SK-N-SH (cell line): Measurements from ENCODE around the gene ENO1. TPM values are rescaled to one million over a fixed set of nuclear protein-coding genes. Genes with fewer than 3 reads are reported as not detected.
A peak's percentile ranks its signal among the peaks of the same experiment; 100 is the strongest.

Experiments
- CTCF ChIA-PET: fragments of 300-600, 350-600 bp; formaldehyde crosslinking; extraction: SDS; loops from one replicate; lab custom pipeline; 2021; lab: Yijun Ruan, JAX
- POLR2A ChIA-PET: fragments of 350-600 bp; sonication (Branson Sonifier 250); formaldehyde crosslinking; extraction: SDS; loops from one replicate; lab custom pipeline; 2020; ENCODE audit warnings: antibody characterized with exemption, inconsistent platforms; lab: Yijun Ruan, JAX
- DNase-seq: peaks from one replicate; pipeline ENCODE4 v3.0.0; 2012
- H2AFZ ChIP-seq: fragments of 200-600 bp; sonication (generic); 2 replicates; pipeline ENCODE4 v1.8.1; 2016; ENCODE audit warnings: antibody characterized with exemption, mild to moderate bottlenecking, low read depth
- H3F3A ChIP-seq: fragments of 200-600 bp; sonication (generic); replicated peaks from 2 replicates; pipeline ENCODE3; 2016; ENCODE audit warnings: antibody characterized with exemption, mild to moderate bottlenecking; ENCODE audit not compliant: insufficient read depth
- H3K27ac ChIP-seq, 2 experiments: fragments of 200-500 bp in 1 of 2; fragments of 200-600 bp in 1 of 2; sonication (Bioruptor generic) in 1 of 2; sonication (generic), shearing (Covaris generic) in 1 of 2; 2 replicates each; pipeline versions ENCODE4 v1.5.1 to v1.6.1; 2014 to 2016; ENCODE audit warnings: low read depth in 2 of 2, inconsistent platforms in 1 of 2, low read length in 1 of 2, mild to moderate bottlenecking in 1 of 2, mixed read lengths in 1 of 2
- H3K27me3 ChIP-seq: fragments of 200-600 bp; sonication (generic), shearing (Covaris generic); 2 replicates; pipeline ENCODE4 v1.6.1; 2016; ENCODE audit warnings: mixed run types; ENCODE audit not compliant: insufficient read depth
- H3K36me3 ChIP-seq, 2 experiments: fragments of 200-500 bp in 1 of 2; fragments of 200-600 bp in 1 of 2; sonication (Bioruptor generic) in 1 of 2; sonication (generic) in 1 of 2; replicated peaks in 1 of 2; 2 replicates each; pipeline versions ENCODE3 to v1.5.1; 2014 to 2016; ENCODE audit warnings: low read length in 1 of 2, mild to moderate bottlenecking in 1 of 2; ENCODE audit not compliant: insufficient read depth in 2 of 2, control insufficient read depth in 1 of 2
- H3K4me1 ChIP-seq, 2 experiments: fragments of 200-500 bp in 1 of 2; fragments of 200-600 bp in 1 of 2; sonication (Bioruptor generic) in 1 of 2; sonication (generic), shearing (Covaris generic) in 1 of 2; 2 replicates each; pipeline versions ENCODE4 v1.5.1 to v1.6.1; 2014 to 2016; ENCODE audit warnings: low read depth in 1 of 2, low read length in 1 of 2, mixed run types in 1 of 2; ENCODE audit not compliant: insufficient read depth in 2 of 2, control insufficient read depth in 1 of 2
- H3K4me2 ChIP-seq: fragments of 200-600 bp; sonication (generic), shearing (Covaris generic); 2 replicates; pipeline ENCODE4 v1.6.1; 2017; ENCODE audit warnings: mixed run types
- H3K4me3 ChIP-seq, 2 experiments: fragments of 200-500 bp in 1 of 2; fragments of 200-600 bp in 1 of 2; sonication (Bioruptor generic) in 1 of 2; sonication (generic), shearing (Covaris generic) in 1 of 2; 2 replicates each; pipeline versions ENCODE4 v1.5.1 to v1.8.1; 2014 to 2016; ENCODE audit warnings: low read depth in 2 of 2, inconsistent platforms in 1 of 2, low read length in 1 of 2, mild to moderate bottlenecking in 1 of 2, mixed read lengths in 1 of 2, moderate library complexity in 1 of 2
- H3K79me2 ChIP-seq: fragments of 200-600 bp; sonication (generic); 2 replicates; pipeline ENCODE4 v1.8.1; 2017; ENCODE audit warnings: mild to moderate bottlenecking; ENCODE audit not compliant: insufficient read depth
- H3K9ac ChIP-seq: fragments of 200-600 bp; sonication (generic); 2 replicates; pipeline ENCODE4 v1.6.1; 2017; ENCODE audit warnings: mixed run types
- H3K9me2 ChIP-seq: fragments of 200-600 bp; sonication (generic); 2 replicates; pipeline ENCODE4 v1.6.1; 2017; ENCODE audit warnings: mixed run types
- H3K9me3 ChIP-seq: fragments of 200-600 bp; sonication (generic); 2 replicates; pipeline ENCODE4 v1.6.1; 2017; ENCODE audit warnings: mixed run types, mild to moderate bottlenecking, moderate library complexity
- H4K20me1 ChIP-seq: fragments of 200-600 bp; sonication (generic); 2 replicates; pipeline ENCODE4 v1.6.1; 2017; ENCODE audit warnings: mild to moderate bottlenecking, mixed run types; ENCODE audit not compliant: insufficient read depth
- CHD2 ChIP-seq: fragments of 150-350 bp; IDR thresholded peaks from 2 replicates; pipeline ENCODE4 v1.6.1; 2018; ENCODE audit warnings: low read length; ENCODE audit not compliant: partially characterized antibody
- EP300 ChIP-seq, 2 experiments: IDR thresholded peaks; 2 replicates each; pipeline versions ENCODE4 v1.4.0 to v1.6.1; 2012; ENCODE audit warnings: borderline replicate concordance in 1 of 2, low read depth in 1 of 2, low read length in 1 of 2
- FOSL2 ChIP-seq: IDR thresholded peaks from 2 replicates; pipeline ENCODE4 v1.4.0; 2012; ENCODE audit warnings: low read depth, mild to moderate bottlenecking, moderate library complexity, borderline replicate concordance
- FOXJ3 ChIP-seq: sonication (generic); formaldehyde crosslinking; IDR thresholded peaks from 2 replicates; pipeline ENCODE4 v1.5.1; 2020; ENCODE audit warnings: mild to moderate bottlenecking, missing genetic modification reagents
- JUND ChIP-seq: IDR thresholded peaks from 2 replicates; pipeline ENCODE4 v1.4.0; 2012
- MAX ChIP-seq: IDR thresholded peaks from 2 replicates; pipeline ENCODE4 v1.4.0; 2012; ENCODE audit warnings: low read depth
- MEF2A ChIP-seq: IDR thresholded peaks from 2 replicates; pipeline ENCODE4 v1.4.0; 2012; ENCODE audit warnings: low read depth, borderline replicate concordance
- NFIC ChIP-seq: IDR thresholded peaks from 2 replicates; pipeline ENCODE4 v1.4.0; 2012; ENCODE audit warnings: borderline replicate concordance
- PBX3 ChIP-seq: IDR thresholded peaks from 2 replicates; pipeline ENCODE4; 2012
- POLR2AphosphoS5 ChIP-seq: IDR thresholded peaks from 2 replicates; pipeline ENCODE4 v1.6.1; 2012; ENCODE audit warnings: low read depth, low read length
- RAD21 ChIP-seq: IDR thresholded peaks from 2 replicates; pipeline ENCODE4 v1.6.1; 2012; ENCODE audit warnings: mild to moderate bottlenecking, low read length
- RCOR1 ChIP-seq: fragments of 150-350 bp; IDR thresholded peaks from 2 replicates; pipeline ENCODE4 v1.6.1; 2017; ENCODE audit warnings: antibody characterized with exemption, low read length
- REST ChIP-seq: IDR thresholded peaks from 2 replicates; pipeline ENCODE4 v1.6.1; 2012; ENCODE audit warnings: mild to moderate bottlenecking, low read depth, low read length, moderate library complexity
- RFX5 ChIP-seq: IDR thresholded peaks from 2 replicates; pipeline ENCODE4 v1.6.1; 2012; ENCODE audit warnings: mild to moderate bottlenecking, improper control_type of control experiment, low read length
- RXRA ChIP-seq: IDR thresholded peaks from 2 replicates; pipeline ENCODE4 v1.4.0; 2012; ENCODE audit warnings: low read depth, mild to moderate bottlenecking, borderline replicate concordance
- SIN3A ChIP-seq: IDR thresholded peaks from 2 replicates; pipeline ENCODE4 v1.6.1; 2012; ENCODE audit warnings: low read depth, mild to moderate bottlenecking, low read length, moderate library complexity, borderline replicate concordance
- TAF1 ChIP-seq: IDR thresholded peaks from 2 replicates; pipeline ENCODE4 v1.6.1; 2012; ENCODE audit warnings: low read depth, mild to moderate bottlenecking, low read length, moderate library complexity, borderline replicate concordance
- TCF12 ChIP-seq: IDR thresholded peaks from 2 replicates; pipeline ENCODE4 v1.4.0; 2012
- TEAD4 ChIP-seq: IDR thresholded peaks from 2 replicates; pipeline ENCODE4 v1.4.0; 2012; ENCODE audit warnings: mild to moderate bottlenecking, borderline replicate concordance; ENCODE audit not compliant: insufficient read depth
- YY1 ChIP-seq: IDR thresholded peaks from 2 replicates; pipeline ENCODE4 v1.4.0; 2012; ENCODE audit warnings: low read depth, mild to moderate bottlenecking
- WGBS: methylation state at CpG from one replicate; pipeline ENCODE4 v1.1.6; 2017; ENCODE audit warnings: low lambda C conversion rate; 5-methylcytosine and 5-hydroxymethylcytosine counted together
- polyA plus RNA-seq, 3 experiments: library from polyadenylated mRNA; depleted of rRNA; stranded (reverse); fragments of >200 nt; gene quantifications; 2 replicates each; pipeline ENCODE4 v1.2.3, GENCODE V29; 2012

ENO1 gene
- polyA plus RNA-seq, 1 of the 3 experiments (the other 2 are of a cell fraction), result 1,599 TPM

GRCh38 chr1:8903908-8904650 is 25.6 kb upstream of the ENO1 start:
- H3K27ac ChIP-seq, result peak overlapping the region; percentile 41 to 80; a peak in 3 of 4 replicates
- CTCF ChIA-PET, result interaction anchor here (1.0 to 1.6 kb wide), 2 partner anchors 14 to 42 kb away, joined by 3 to 6 read pairs; no protein-coding TSS in a partner anchor
- peaks cover 10 to 17% of the 10 kb centered on the region in 2 experiments; a peak in 3 of 4 replicates for H3K4me1 ChIP-seq
- H3K9ac ChIP-seq, result no peak overlapping the region; the same call in 1 of the 2 replicates
- peak; percentile 49 for DNase-seq
- no peak for TF ChIP-seq CHD2
- TF ChIP-seq YY1, result peak; percentile 24; the same call in 1 of the 2 replicates
- peak; percentile 71 for TF ChIP-seq PBX3
- TF ChIP-seq FOXJ3 (CRISPR knock-in tag), result no peak
- TF ChIP-seq MAX, result peak; percentile 27; the same call in 1 of the 2 replicates
- peak; percentile 70; the same call in 1 of the 2 replicates for TF ChIP-seq SIN3A
- peak; percentile 59; the same call in 1 of the 2 replicates for TF ChIP-seq POLR2AphosphoS5
- no peak for TF ChIP-seq RAD21
- TF ChIP-seq RFX5, result no peak
- TF ChIP-seq TCF12, result peak; percentile 83
- TF ChIP-seq MEF2A, result no peak; the same call in 1 of the 2 replicates
- no peak for TF ChIP-seq RCOR1
- peak; percentile 68 for TF ChIP-seq JUND
- peak; percentile 95 for TF ChIP-seq TEAD4
- TF ChIP-seq FOSL2, result peak; percentile 74
- 0 out of 2 replicates have a peak, but pooled peaks have one; percentile 39 for TF ChIP-seq REST
- TF ChIP-seq NFIC, result peak; percentile 99
- TF ChIP-seq EP300 (IDR thresholded peaks at IDR 0.05; ENCODE audit: borderline replicate concordance in 1 of 2, low read depth in 1 of 2, low read length in 1 of 2), result peak in 1 of 2 experiments; percentile 75; a peak in 2 of 4 replicates
- peak; percentile 36; the same call in 1 of the 2 replicates for TF ChIP-seq RXRA
- no peak for TF ChIP-seq TAF1
- POLR2A ChIA-PET, result no interaction called here
- H2AFZ ChIP-seq, result no peak overlapping the region
- 50% methylated on average over 6 of the region's 6 CpGs for WGBS
- H3K9me2 ChIP-seq, result no peaks in the 10 kb centered on the region
- no peaks in the 10 kb centered on the region for H3K79me2 ChIP-seq
- no peaks in the 10 kb centered on the region for H3K9me3 ChIP-seq
- no peak overlapping the region for H3K4me3 ChIP-seq
- no peaks in the 10 kb centered on the region for H3K27me3 ChIP-seq
- peak overlapping the region; percentile 48 for H3K4me2 ChIP-seq
- no peaks in the 10 kb centered on the region for H4K20me1 ChIP-seq
- peaks cover 43% of the 10 kb centered on the region for H3F3A ChIP-seq
- no peaks in the 10 kb centered on the region for H3K36me3 ChIP-seq
